OCI-LY3 (cell line): ENCODE data around the gene POU2AF1.

Source experiments
- H2AFZ ChIP-seq: fragments of 200-600, 300-600 bp; shearing (Covaris generic); 2 replicates; pipeline ENCODE4 v1.6.0; 2014; ENCODE audit warnings: antibody characterized with exemption, low read depth, low read length
- H3K27ac ChIP-seq: fragments of 200-600, 300-600 bp; sonication (generic); 2 replicates; pipeline ENCODE4 v1.5.1; 2014; ENCODE audit warnings: mild to moderate bottlenecking, low read length, moderate library complexity, mixed read lengths
- H3K27me3 ChIP-seq: fragments of 200-600, 300-600 bp; sonication (generic); 2 replicates; pipeline ENCODE4 v1.6.1; 2014; ENCODE audit warnings: low read depth, low read length, mixed read lengths
- H3K36me3 ChIP-seq: fragments of 200-600, 300-600 bp; sonication (generic); replicated peaks from 2 replicates; pipeline ENCODE3; 2014; ENCODE audit warnings: low read depth, low read length, mixed read lengths
- H3K4me1 ChIP-seq: fragments of 300-600, 200-600 bp; sonication (generic); 2 replicates; pipeline ENCODE4 v1.6.1; 2014; ENCODE audit warnings: low read length, mixed read lengths
- H3K4me2 ChIP-seq: fragments of 200-600, 300-600 bp; sonication (generic); 2 replicates; pipeline ENCODE4 v1.6.1; 2014; ENCODE audit warnings: low read length, mixed read lengths
- H3K4me3 ChIP-seq: fragments of 300-600, 200-600 bp; sonication (generic); 2 replicates; pipeline ENCODE4 v1.5.1; 2014; ENCODE audit warnings: antibody characterized with exemption, mild to moderate bottlenecking, low read length, moderate library complexity
- H3K79me2 ChIP-seq: fragments of 300-600, 200-600 bp; shearing (Covaris generic); 2 replicates; pipeline ENCODE4 v1.6.1; 2014; ENCODE audit warnings: mild to moderate bottlenecking, low read length, mixed read lengths
- H3K9ac ChIP-seq: fragments of 300-600, 200-600 bp; shearing (Covaris generic); 2 replicates; pipeline ENCODE4 v1.6.0; 2014; ENCODE audit warnings: mild to moderate bottlenecking, low read length, moderate library complexity
- H3K9me3 ChIP-seq: fragments of 200-600, 300-600 bp; shearing (Covaris generic); 2 replicates; pipeline ENCODE4 v1.6.1; 2014; ENCODE audit warnings: low read length, mixed read lengths; ENCODE audit not compliant: insufficient read depth
- H4K20me1 ChIP-seq: fragments of 200-600, 300-600 bp; sonication (generic); 2 replicates; pipeline ENCODE4 v1.6.1; 2016; ENCODE audit warnings: low read length, mixed read lengths; ENCODE audit not compliant: insufficient read depth
- CTCF ChIP-seq: fragments of 200-600, 300-600 bp; sonication (generic); IDR thresholded peaks from 2 replicates; pipeline ENCODE4 v1.5.1; 2014; ENCODE audit warnings: antibody characterized with exemption, low read length, low read depth
- EZH2phosphoT487 ChIP-seq: fragments of 200-600 bp; shearing (Covaris generic); IDR thresholded peaks from 2 replicates; pipeline ENCODE4 v1.6.1; 2018; ENCODE audit warnings: antibody characterized with exemption, mixed run types, low read depth

The POU2AF1 gene

GRCh38 chr11:111357150-111358037 is 21.7 kb downstream of the POU2AF1 start:
- H3K36me3 ChIP-seq, result peaks cover 92% of the 10 kb centered on the region
- H3K27me3 ChIP-seq, result no peaks in the 10 kb centered on the region
- H3K4me3 ChIP-seq, result no peak overlapping the region
- peaks cover 39% of the 10 kb centered on the region for H3K4me1 ChIP-seq
- H3K79me2 ChIP-seq, result peaks cover 40% of the 10 kb centered on the region
- H3K9ac ChIP-seq, result no peak overlapping the region
- H3K9me3 ChIP-seq, result no peaks in the 10 kb centered on the region
- no peak for TF ChIP-seq EZH2phosphoT487
- no peak; the same call in 1 of the 2 replicates for TF ChIP-seq CTCF
- peaks cover 48% of the 10 kb centered on the region; the same call in 1 of the 2 replicates for H4K20me1 ChIP-seq
- no peak overlapping the region for H3K4me2 ChIP-seq
- no peak overlapping the region for H2AFZ ChIP-seq
- peak overlapping the region; percentile 99 for H3K27ac ChIP-seq

GRCh38 chr11:111356660-111357048 is 22.4 kb downstream of the POU2AF1 start:
- H3K27me3 ChIP-seq, result no peaks in the 10 kb centered on the region
- TF ChIP-seq CTCF, result no peak
- no peak for TF ChIP-seq EZH2phosphoT487
- H3K9me3 ChIP-seq, result no peaks in the 10 kb centered on the region
- H2AFZ ChIP-seq, result no peak overlapping the region
- peaks cover 48% of the 10 kb centered on the region; the same call in 1 of the 2 replicates for H4K20me1 ChIP-seq
- H3K79me2 ChIP-seq, result peaks cover 33% of the 10 kb centered on the region
- no peak overlapping the region for H3K4me3 ChIP-seq
- H3K27ac ChIP-seq, result peak overlapping the region; percentile 99
- peaks cover 32% of the 10 kb centered on the region for H3K4me1 ChIP-seq
- peaks cover 92% of the 10 kb centered on the region for H3K36me3 ChIP-seq
- no peak overlapping the region for H3K9ac ChIP-seq
- no peak overlapping the region for H3K4me2 ChIP-seq

GRCh38 chr11:111355956-111356659 is 23.0 kb downstream of the POU2AF1 start:
- Histone ChIP-seq H3K36me3 (peaks cover 92% of the 10 kb centered on the region), H2AFZ (no peak overlapping the region), H3K27ac (no peak overlapping the region), H3K9ac (no peak overlapping the region), H4K20me1 (peaks cover 48% of the 10 kb centered on the region; the same call in 1 of the 2 replicates), H3K79me2 (peaks cover 27% of the 10 kb centered on the region), H3K4me1 (peaks cover 27% of the 10 kb centered on the region), H3K27me3 (no peaks in the 10 kb centered on the region), H3K4me2 (no peak overlapping the region), H3K9me3 (no peaks in the 10 kb centered on the region), H3K4me3 (no peak overlapping the region)
- TF ChIP-seq CTCF (no peak), EZH2phosphoT487 (no peak)

- no peak overlapping the region for H2AFZ ChIP-seq
- no peak for TF ChIP-seq EZH2phosphoT487
- no peak overlapping the region for H3K9ac ChIP-seq
- H3K36me3 ChIP-seq, result peaks cover 91% of the 10 kb centered on the region
- H3K4me3 ChIP-seq, result no peak overlapping the region
- H3K4me1 ChIP-seq, result peaks cover 21% of the 10 kb centered on the region
- no peak overlapping the region for H3K4me2 ChIP-seq
- H3K27me3 ChIP-seq, result no peaks in the 10 kb centered on the region
- peaks cover 44% of the 10 kb centered on the region; the same call in 1 of the 2 replicates for H4K20me1 ChIP-seq
- no peaks in the 10 kb centered on the region for H3K9me3 ChIP-seq
- H3K79me2 ChIP-seq, result peaks cover 17% of the 10 kb centered on the region
- H3K27ac ChIP-seq, result peak overlapping the region; percentile 20; the same call in 1 of the 2 replicates
These were observed 24.0 kb downstream of the POU2AF1 start for GRCh38 chr11:111355101-111355500.
